H1 (cell line): Measurements from ENCODE around the gene SSRP1. TPM values are rescaled to one million over a fixed set of nuclear protein-coding genes. Genes with fewer than 3 reads are reported as not detected.
A peak's percentile ranks its signal among the peaks of the same experiment; 100 is the strongest.

Experiments
- CTCF ChIA-PET: fragments of 300-600 bp; sonication (Branson Sonifier 250); formaldehyde crosslinking; loops from one replicate; lab custom pipeline; 2021; ENCODE audit not compliant: partially characterized antibody; lab: Charles Lee
- POLR2A ChIA-PET: fragments of 300-600 bp; sonication (Branson Sonifier 250); formaldehyde crosslinking; loops from one replicate; lab custom pipeline; 2021; ENCODE audit warnings: inconsistent platforms; ENCODE audit not compliant: partially characterized antibody; lab: Charles Lee
- DNase-seq, 2 experiments: peaks; one replicate each; pipeline versions ENCODE4 v3.0.0 to v3.0.0-alpha.2; 2010 to 2022; ENCODE audit warnings: low spot score in 2 of 2, low read depth in 1 of 2, mixed read lengths in 1 of 2
- FAIRE-seq: peaks from 2 replicates; lab custom pipeline; 2011; peaks lifted over from hg19 to GRCh38; lab: Jason Lieb, UNC
- H2AFZ ChIP-seq: 2 replicates; pipeline ENCODE4 v1.8.1; 2012; ENCODE audit warnings: low read length, inconsistent platforms
- H2AK5ac ChIP-seq: 2 replicates; pipeline ENCODE4 v1.6.1; 2013; ENCODE audit warnings: low read depth, low read length
- H2BK120ac ChIP-seq: replicated peaks from 2 replicates; pipeline ENCODE3; 2013; ENCODE audit warnings: low read depth, low read length, inconsistent platforms
- H2BK12ac ChIP-seq: 2 replicates; pipeline ENCODE4 v1.6.1; 2013; ENCODE audit warnings: low read depth, low read length
- H2BK15ac ChIP-seq: 2 replicates; pipeline ENCODE4 v1.6.1; 2013; ENCODE audit warnings: low read length
- H2BK20ac ChIP-seq: 2 replicates; pipeline ENCODE4 v1.6.1; 2013; ENCODE audit warnings: low read length
- H2BK5ac ChIP-seq: 2 replicates; pipeline ENCODE4 v1.6.1; 2013; ENCODE audit warnings: low read depth, low read length
- H3K14ac ChIP-seq: 2 replicates; pipeline ENCODE4 v1.6.1; 2013; ENCODE audit warnings: inconsistent platforms; ENCODE audit not compliant: insufficient read length
- H3K18ac ChIP-seq: 2 replicates; pipeline ENCODE4 v1.6.1; 2013; ENCODE audit warnings: low read length; ENCODE audit errors: extremely low read depth
- H3K23ac ChIP-seq: 2 replicates; pipeline ENCODE4 v1.6.1; 2013; ENCODE audit warnings: inconsistent platforms; ENCODE audit not compliant: insufficient read length
- H3K23me2 ChIP-seq: 2 replicates; pipeline ENCODE4 v1.6.1; 2013; ENCODE audit warnings: low read depth, low read length
- H3K27ac ChIP-seq: 2 replicates; pipeline ENCODE4 v1.6.1; 2011; ENCODE audit warnings: low read depth, low read length, inconsistent platforms
- H3K27me3 ChIP-seq, 4 experiments: replicated peaks in 1 of 4; 1 replicate in 1 of 4; 2 replicates in 3 of 4; pipeline versions ENCODE4 v1.6.1 to v1.8.1; 2011 to 2013; ENCODE audit warnings: low read length in 3 of 4, mild to moderate bottlenecking in 3 of 4, inconsistent platforms in 2 of 4, mixed read lengths in 2 of 4, moderate library complexity in 1 of 4; ENCODE audit not compliant: control insufficient read depth in 3 of 4, insufficient read depth in 3 of 4; ENCODE audit errors: extremely low read depth in 1 of 4
- H3K36me3 ChIP-seq, 4 experiments: 2 replicates each; pipeline versions ENCODE4 v1.6.1 to v1.8.1; 2011 to 2013; ENCODE audit warnings: mild to moderate bottlenecking in 4 of 4, low read length in 3 of 4, moderate library complexity in 2 of 4, control low read depth in 1 of 4, inconsistent platforms in 1 of 4; ENCODE audit not compliant: insufficient read depth in 4 of 4, control insufficient read depth in 2 of 4
- H3K4ac ChIP-seq: replicated peaks from 2 replicates; pipeline ENCODE3; 2013; ENCODE audit warnings: low read length, low read depth, mixed read lengths, inconsistent platforms; ENCODE audit not compliant: insufficient read length
- H3K4me1 ChIP-seq, 4 experiments: replicated peaks in 1 of 4; 1 replicate in 1 of 4; 2 replicates in 3 of 4; pipeline versions ENCODE4 v1.6.1 to v1.8.1; 2011 to 2013; ENCODE audit warnings: low read length in 3 of 4, inconsistent platforms in 2 of 4, mixed read lengths in 1 of 4; ENCODE audit not compliant: insufficient read depth in 4 of 4, control insufficient read depth in 3 of 4
- H3K4me2 ChIP-seq, 2 experiments: 2 replicates each; pipeline versions ENCODE4 v1.6.1 to v1.8.1; 2011 to 2013; ENCODE audit warnings: low read depth in 2 of 2, low read length in 2 of 2, control low read depth in 1 of 2, inconsistent platforms in 1 of 2, mild to moderate bottlenecking in 1 of 2; ENCODE audit not compliant: insufficient read depth in 1 of 2
- H3K4me3 ChIP-seq, 4 experiments: fragments of 200-600, 300-600 bp in 1 of 4; sonication (generic), shearing (Covaris generic), sonication (Bioruptor Twin) in 1 of 4; 2 replicates each; pipeline versions ENCODE4 v1.5.1 to v1.8.1; 2011 to 2016; ENCODE audit warnings: low read length in 4 of 4, low read depth in 3 of 4, control low read depth in 2 of 4, inconsistent platforms in 2 of 4, mild to moderate bottlenecking in 2 of 4, mixed read lengths in 1 of 4, moderate library complexity in 1 of 4; ENCODE audit not compliant: insufficient read depth in 2 of 4; ENCODE audit errors: extremely low read depth in 1 of 4
- H3K56ac ChIP-seq: replicated peaks from 2 replicates; pipeline ENCODE3; 2013; ENCODE audit warnings: low read depth, mild to moderate bottlenecking, mixed read lengths, low read length, inconsistent platforms; ENCODE audit not compliant: insufficient read length
- H3K79me1 ChIP-seq: 2 replicates; pipeline ENCODE4 v1.6.1; 2013; ENCODE audit warnings: low read depth, low read length, control low read depth
- H3K79me2 ChIP-seq, 2 experiments: 2 replicates each; pipeline versions ENCODE4 v1.6.1 to v1.8.1; 2012 to 2013; ENCODE audit warnings: low read length in 2 of 2, mild to moderate bottlenecking in 2 of 2, inconsistent platforms in 1 of 2; ENCODE audit not compliant: insufficient read depth in 2 of 2, control insufficient read depth in 1 of 2
- H3K9ac ChIP-seq, 4 experiments: replicated peaks in 1 of 4; 1 replicate in 1 of 4; 2 replicates in 3 of 4; pipeline versions ENCODE4 v1.6.1 to v1.8.1; 2011 to 2013; ENCODE audit warnings: low read depth in 3 of 4, low read length in 3 of 4, control low read depth in 2 of 4, mild to moderate bottlenecking in 2 of 4, moderate library complexity in 2 of 4, inconsistent platforms in 1 of 4; ENCODE audit errors: extremely low read depth in 1 of 4
- H3K9me3 ChIP-seq, 2 experiments: 2 replicates each; pipeline versions ENCODE4 v1.6.1 to v1.8.1; 2012 to 2013; ENCODE audit warnings: mild to moderate bottlenecking in 2 of 2, moderate library complexity in 2 of 2, control low read depth in 1 of 2, inconsistent platforms in 1 of 2, low read depth in 1 of 2, low read length in 1 of 2, mixed read lengths in 1 of 2; ENCODE audit not compliant: insufficient read depth in 2 of 2
- H4K20me1 ChIP-seq, 2 experiments: replicated peaks in 1 of 2; 2 replicates each; pipeline versions ENCODE3 to v1.8.1; 2011 to 2013; ENCODE audit warnings: inconsistent platforms in 2 of 2, low read length in 2 of 2, mild to moderate bottlenecking in 1 of 2; ENCODE audit not compliant: insufficient read depth in 2 of 2, control insufficient read depth in 1 of 2
- H4K5ac ChIP-seq: 2 replicates; pipeline ENCODE4 v1.6.1; 2013; ENCODE audit warnings: low read length, low read depth, mixed read lengths, inconsistent platforms; ENCODE audit not compliant: insufficient read length
- H4K8ac ChIP-seq: 2 replicates; pipeline ENCODE4 v1.8.0; 2013; ENCODE audit warnings: mild to moderate bottlenecking, moderate library complexity, low read length, inconsistent platforms; ENCODE audit not compliant: insufficient read depth; ENCODE audit errors: extremely low read depth
- H4K91ac ChIP-seq: replicated peaks from 2 replicates; pipeline ENCODE3; 2013; ENCODE audit warnings: low read length, mixed read lengths, inconsistent platforms; ENCODE audit not compliant: insufficient read length
- ATF3 ChIP-seq: IDR thresholded peaks from 2 replicates; pipeline ENCODE4 v1.6.1; 2011; ENCODE audit warnings: low read depth, mild to moderate bottlenecking, low read length; ENCODE audit not compliant: insufficient read depth
- BACH1 ChIP-seq: IDR thresholded peaks from 2 replicates; pipeline ENCODE4 v1.6.1; 2012; ENCODE audit warnings: low read length, improper control_type of control experiment
- E2F6 ChIP-seq: IDR thresholded peaks from 2 replicates; pipeline ENCODE4 v1.6.1; 2012; ENCODE audit warnings: inconsistent platforms
- JUND ChIP-seq: IDR thresholded peaks from 2 replicates; pipeline ENCODE4 v1.6.1; 2011; ENCODE audit warnings: mild to moderate bottlenecking, improper control_type of control experiment, low read length
- KDM4A ChIP-seq: IDR thresholded peaks from one replicate; pipeline ENCODE4 v1.7.1; 2012; ENCODE audit warnings: low read depth, mild to moderate bottlenecking, moderate library complexity, low read length, inconsistent platforms; ENCODE audit not compliant: severe bottlenecking
- KDM5A ChIP-seq: fragments of 200-600 bp; IDR thresholded peaks from 2 replicates; pipeline ENCODE4 v1.7.1; 2012; ENCODE audit warnings: mild to moderate bottlenecking, low read length, inconsistent platforms, mixed read lengths
- NANOG ChIP-seq: IDR thresholded peaks from 2 replicates; pipeline ENCODE4 v1.6.1; 2011; ENCODE audit warnings: low read length, low read depth, mild to moderate bottlenecking, inconsistent platforms; ENCODE audit not compliant: insufficient read depth, poor library complexity, severe bottlenecking
- SIRT6 ChIP-seq: IDR thresholded peaks from one replicate; pipeline ENCODE4 v1.7.1; 2012; ENCODE audit warnings: low read length, inconsistent platforms
- SIX5 ChIP-seq: IDR thresholded peaks from 2 replicates; pipeline ENCODE4 v1.6.1; 2011; ENCODE audit warnings: mild to moderate bottlenecking, low read depth, low read length
- TBP ChIP-seq: IDR thresholded peaks from 2 replicates; pipeline ENCODE4 v1.6.1; 2011; ENCODE audit warnings: low read depth, low read length, improper control_type of control experiment
- TEAD4 ChIP-seq: IDR thresholded peaks from 2 replicates; pipeline ENCODE4 v1.6.1; 2012; ENCODE audit warnings: low read depth, low read length, inconsistent platforms, mixed read lengths
- WGBS, 2 experiments: shearing (Covaris generic) in 1 of 2; methylation state at CpG; one replicate each; pipeline versions ENCODE4 v1.1.6 to v1.1.7; 2013 to 2015; ENCODE audit warnings: low lambda C conversion rate in 2 of 2, mixed read lengths in 2 of 2, inconsistent platforms in 1 of 2, low coverage in 1 of 2, missing lambda C conversion rate in 1 of 2; ENCODE audit not compliant: insufficient replicate concordance in 2 of 2, insufficient coverage in 1 of 2, insufficient read length in 1 of 2; ENCODE audit errors: extremely low coverage in 1 of 2, missing lambda C conversion rate in 1 of 2; 5-methylcytosine and 5-hydroxymethylcytosine counted together
- polyA plus RNA-seq, 7 experiments: library from polyadenylated mRNA; depleted of rRNA in 3 of 7; stranded (reverse) in 5 of 7; unstranded in 2 of 7; fragments of >200 nt in 5 of 7; fragments of 200-250 nt in 2 of 7; gene quantifications; 1 replicate in 5 of 7; 2 replicates in 1 of 7; 4 replicates in 1 of 7; pipeline versions ENCODE4 v1.2.1 to v1.2.3, GENCODE V29; 2011 to 2013; ENCODE audit warnings: missing spikeins in 2 of 7, mixed read lengths in 2 of 7
- total RNA-seq: library from RNA; stranded (reverse); fragmentation: NEBNext Ultra II Directional; extraction: Animal tissue kit (Norgen Biotek cat#: 25700); gene quantifications from 2 replicates; pipeline ENCODE4 v1.2.1, GENCODE V29; 2021

SSRP1 gene
- total and polyA plus RNA-seq, 2 of the 8 experiments (the other 6 are each of a cell fraction or from before 2014, with no cell fraction given), result 259 to 281 TPM

DNA sequence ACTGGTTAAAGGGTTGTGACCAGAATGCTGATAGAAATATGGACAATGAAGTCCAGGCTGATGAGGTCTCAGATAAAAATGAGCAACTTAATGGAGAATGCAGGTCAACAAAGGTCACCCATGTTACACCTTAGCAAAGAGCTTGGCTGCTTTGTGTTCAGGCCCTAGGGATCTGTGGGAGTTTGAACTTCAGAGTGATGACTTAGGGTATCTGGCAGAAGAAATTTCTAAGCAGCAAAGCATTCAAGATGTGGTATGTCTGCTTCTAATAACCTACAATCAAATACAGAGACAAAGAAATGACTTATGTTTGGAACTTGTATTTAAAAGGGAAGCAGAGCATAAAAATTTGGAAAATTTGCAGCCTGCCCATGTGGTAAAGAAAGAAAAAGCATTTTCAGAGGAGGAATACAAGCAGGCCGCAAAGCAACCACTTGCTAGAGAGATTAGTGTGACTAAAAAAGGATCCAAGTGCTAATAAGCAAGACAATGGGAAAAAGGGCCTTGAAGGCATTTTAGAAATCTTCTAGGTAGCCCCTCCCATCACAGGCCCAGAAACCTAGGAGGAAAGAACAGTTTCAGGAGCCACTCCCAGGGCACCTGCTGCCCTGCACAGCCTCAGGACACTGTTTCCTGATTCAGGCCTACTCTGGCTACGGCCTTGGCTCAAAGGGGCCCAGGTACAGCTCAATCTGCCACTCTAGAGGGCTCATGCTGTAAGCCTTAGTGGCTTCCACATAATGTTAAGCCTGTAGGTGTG is 52.3 kb downstream of the SSRP1 start:
- Histone ChIP-seq H3K27ac (no peak overlapping the region), H3K36me3 (no peaks in the 10 kb centered on the region), H2AFZ (no peak overlapping the region), H3K79me2 (no peaks in the 10 kb centered on the region), H2BK20ac (peak overlapping the region; percentile 89), H3K27me3 (no peaks in the 10 kb centered on the region), H3K18ac (peak overlapping the region; percentile 68; the same call in 1 of the 2 replicates), H2BK15ac (no peak overlapping the region), H3K23me2 (peaks cover 4% of the 10 kb centered on the region; the same call in 1 of the 2 replicates), H3K23ac (no peak overlapping the region), H4K91ac (no peak overlapping the region), H3K4ac (no peak overlapping the region), H3K56ac (no peak overlapping the region), H2BK5ac (peak overlapping the region; percentile 80; the same call in 1 of the 2 replicates), H3K14ac (no peak overlapping the region), H2BK120ac (no peak overlapping the region), H4K8ac (no peak overlapping the region), H2AK5ac (no peak overlapping the region), H2BK12ac (peak overlapping the region; percentile 35; the same call in 1 of the 2 replicates), H3K79me1 (no peaks in the 10 kb centered on the region), H3K9me3 (peaks cover 0 to 7% of the 10 kb centered on the region in 2 experiments; a peak in 1 of 4 replicates), H4K5ac (peak overlapping the region; percentile 51), H4K20me1 (no peaks in the 10 kb centered on the region), H3K4me1 (peaks cover 4 to 9% (median 6%) of the 10 kb centered on the region in 4 experiments), H3K9ac (no peak overlapping the region), H3K4me3 (0 out of 8 replicates have a peak overlapping the region, but pooled peaks of 1 of the 4 experiments have one; percentile 0), H3K4me2 (peak overlapping the region; percentile 23 to 35; a peak in 2 of 4 replicates)
- ChIA-PET POLR2A (interaction anchor here (1.1 to 3.9 kb wide), 6 partner anchors 10 to 41 kb away, joined by 3 to 25 read pairs (median 5); no protein-coding TSS in a partner anchor), CTCF (interaction anchor here (0.9 to 1.5 kb wide), 3 partner anchors 32 to 167 kb away, joined by 3 to 5 read pairs (median 3); no protein-coding TSS in a partner anchor)
- 54% methylated on average over 2 of the region's 2 CpGs; no CpG with 5 or more reads in 1 of the 2 experiments for WGBS, 2 experiments
- DNase-seq, result no peak
- peak; percentile 85 for FAIRE-seq
- TF ChIP-seq E2F6 (no peak), BACH1 (no peak), ATF3 (no peak), KDM5A (no peak), TEAD4 (no peak), NANOG (no peak), TBP (no peak), JUND (no peak), SIX5 (no peak), KDM4A (no peak), SIRT6 (no peak)
